WI38 (cell line): Measurements from ENCODE around the gene SYNGR3.
A peak's percentile ranks its signal among the peaks of the same experiment; 100 is the strongest.

Experiments used
- H3K4me3 ChIP-seq: 2 replicates; pipeline ENCODE4 v1.5.1; 2011; ENCODE audit warnings: low read depth, mild to moderate bottlenecking, control low read depth, low read length
- CTCF ChIP-seq: IDR thresholded peaks from 2 replicates; pipeline ENCODE4 v1.5.1; 2012; ENCODE audit warnings: low read depth, mild to moderate bottlenecking, control low read depth, low read length

The SYNGR3 gene

DNA sequence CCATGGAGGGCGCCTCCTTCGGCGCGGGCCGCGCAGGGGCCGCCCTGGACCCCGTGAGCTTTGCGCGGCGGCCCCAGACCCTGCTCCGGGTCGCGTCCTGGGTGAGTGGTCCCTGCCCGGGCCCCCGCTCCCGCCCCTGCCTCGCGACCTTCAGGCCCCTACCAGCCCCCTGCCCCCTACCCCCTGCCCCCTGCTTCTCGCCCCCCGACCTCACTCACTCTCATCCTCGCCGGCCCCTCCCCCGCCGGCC is 256 bp downstream of the SYNGR3 start:
- peak overlapping the region; percentile 10; the same call in 1 of the 2 replicates for H3K4me3 ChIP-seq
- TF ChIP-seq CTCF: no peak

DNA sequence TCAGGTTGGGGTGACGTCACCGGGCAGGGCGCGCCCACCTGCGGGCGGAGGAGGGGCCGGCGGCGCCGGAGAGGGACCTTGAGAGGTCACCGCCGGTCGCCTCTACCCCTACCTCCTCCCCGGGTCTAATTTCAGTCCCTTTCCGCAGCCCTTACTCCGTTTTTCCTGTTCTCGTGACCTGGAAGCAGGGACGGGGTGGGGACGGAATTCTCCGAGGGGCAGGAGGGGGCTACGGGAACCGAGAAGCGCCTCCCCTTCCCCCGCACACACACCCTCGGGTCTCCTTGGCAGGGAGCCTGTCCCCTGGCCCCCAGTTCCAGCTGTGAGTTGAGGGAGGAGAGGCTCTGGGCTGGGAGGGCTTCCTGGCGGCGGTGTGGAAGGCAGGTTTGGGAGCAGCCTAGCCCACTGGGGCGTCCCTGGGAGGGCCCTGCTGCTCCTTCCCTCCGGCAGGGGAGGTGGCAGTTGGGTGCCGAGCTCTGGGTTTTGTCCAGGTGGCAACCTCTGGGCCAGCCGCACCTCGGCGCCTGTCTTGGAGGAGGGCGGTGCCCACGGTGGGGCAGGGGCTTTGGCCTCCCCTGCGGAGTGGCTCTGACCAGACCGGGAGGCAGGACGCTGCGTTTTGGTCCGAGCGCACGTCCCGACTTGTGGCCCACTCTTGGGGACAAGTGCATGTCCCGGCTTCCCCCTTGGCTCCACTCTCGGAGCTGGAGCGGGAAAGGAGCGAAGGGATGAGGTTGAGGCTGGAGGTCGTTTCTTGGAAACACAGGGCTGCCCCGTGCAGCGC is 773 bp downstream of the SYNGR3 start:
- TF ChIP-seq CTCF: no peak
- peak overlapping the region; percentile 17 for H3K4me3 ChIP-seq

DNA sequence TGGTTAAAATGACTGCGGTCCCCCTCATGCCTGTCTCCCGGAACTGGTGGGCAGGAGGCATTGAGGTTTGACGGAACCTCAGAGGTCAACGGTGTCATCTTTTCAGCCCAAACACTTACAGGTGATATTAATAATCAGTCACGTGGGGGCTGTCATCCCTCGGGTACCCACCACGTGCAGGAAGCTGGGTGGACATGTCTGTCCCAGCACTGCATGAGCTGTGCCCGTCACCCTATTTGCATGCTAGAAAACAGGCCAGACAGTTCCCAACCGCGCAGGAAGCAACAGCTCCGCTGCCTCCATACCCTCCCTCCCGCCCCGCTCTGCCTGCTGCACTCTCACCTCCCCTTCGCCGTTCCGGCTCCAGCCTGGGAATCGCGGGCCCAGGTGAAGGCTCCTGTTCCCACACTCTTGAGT is 1.4 kb downstream of the SYNGR3 start:
- H3K4me3 ChIP-seq: no peak overlapping the region
- TF ChIP-seq CTCF: no peak

DNA sequence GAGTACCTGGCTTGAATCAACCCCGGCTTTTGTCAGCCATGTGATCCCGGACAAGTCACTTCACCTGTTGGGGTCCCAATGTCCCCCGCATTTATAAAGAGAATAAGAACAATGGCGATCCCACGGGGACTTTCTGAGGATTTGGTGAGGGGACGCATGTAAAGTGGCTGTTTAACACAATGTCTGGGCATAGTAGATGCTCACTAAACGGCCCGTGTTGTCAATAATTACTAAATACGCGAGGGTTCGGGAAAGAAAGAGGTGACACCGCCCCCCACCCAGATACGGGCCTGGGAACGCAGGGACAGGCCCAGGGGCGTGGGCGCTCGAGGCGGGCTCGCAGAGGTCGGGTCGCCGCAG is 1.8 kb downstream of the SYNGR3 start:
- no peak for TF ChIP-seq CTCF
- 0 out of 2 replicates have a peak overlapping the region, but pooled peaks have one; percentile 10 for H3K4me3 ChIP-seq

- 0 out of 2 replicates have a peak overlapping the region, but pooled peaks have one; percentile 10 for H3K4me3 ChIP-seq
- TF ChIP-seq CTCF: no peak
Measured at GRCh38 chr16:1991948-1992703, 2.4 kb downstream of the SYNGR3 start.

DNA sequence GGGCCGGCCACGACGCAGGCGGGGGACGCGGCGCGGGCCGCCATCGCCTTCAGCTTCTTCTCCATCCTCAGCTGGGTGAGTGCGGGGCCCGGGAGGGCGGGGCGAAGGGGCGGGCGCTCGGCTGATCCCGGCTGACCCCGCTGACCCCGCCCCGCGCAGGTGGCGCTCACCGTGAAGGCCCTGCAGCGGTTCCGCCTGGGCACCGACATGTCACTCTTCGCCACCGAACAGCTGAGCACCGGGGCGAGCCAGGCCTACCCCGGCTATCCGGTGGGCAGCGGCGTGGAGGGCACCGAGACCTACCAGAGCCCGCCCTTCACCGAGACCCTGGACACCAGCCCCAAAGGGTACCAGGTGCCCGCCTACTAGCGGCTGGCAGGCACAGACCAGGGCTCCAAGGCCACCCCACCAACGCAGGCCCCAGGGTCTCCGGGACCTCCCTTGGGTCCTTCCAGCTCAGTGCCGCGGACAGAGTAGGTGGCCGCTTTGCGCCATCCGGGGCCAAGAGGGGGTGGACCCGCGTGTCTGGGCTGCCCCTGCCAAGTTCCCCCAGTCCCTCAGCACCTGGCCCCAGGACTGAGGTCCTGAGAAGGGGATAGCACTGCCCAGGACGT is 3.0 kb downstream of the SYNGR3 start:
- TF ChIP-seq CTCF: no peak
- H3K4me3 ChIP-seq: no peak overlapping the region

DNA sequence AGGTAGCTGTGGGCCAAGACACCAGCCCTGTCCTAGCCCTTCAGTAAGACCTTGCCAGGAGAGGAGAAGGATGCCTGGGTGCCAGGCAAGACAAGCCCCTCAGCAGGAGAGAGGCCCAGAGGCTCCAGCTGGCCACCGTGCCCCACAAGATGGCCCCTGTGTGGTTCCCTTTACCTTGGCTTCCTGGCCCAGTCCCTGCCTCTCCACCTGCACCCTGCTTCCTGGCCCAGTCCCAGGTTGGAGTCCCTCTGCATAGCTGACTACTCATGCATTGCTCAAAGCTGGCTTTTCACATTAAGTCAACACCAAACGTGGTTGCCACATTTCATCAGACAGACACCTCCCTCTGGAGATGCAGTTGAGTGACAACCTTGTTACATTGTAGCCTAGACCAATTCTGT is 4.0 kb downstream of the SYNGR3 start:
- TF ChIP-seq CTCF: no peak
- no peak overlapping the region for H3K4me3 ChIP-seq
